GM21786 (cell line): ENCODE results near the gene EXOC7.
"Not testable (repeated sequence)": the region's sequence is repeated elsewhere in the genome, so short reads cannot be mapped to it uniquely, and the experiment has no call there.

ENCODE experiments used
- ATAC-seq: cut with Tn5 transposase; IDR thresholded peaks from one replicate; pipeline ENCODE4 v1.9.1; 2021; ENCODE audit not compliant: unreplicated experiment

EXOC7 gene

GRCh38 chr17:76088868-76089576 lies 14.6 kb downstream of the EXOC7 start:
- ATAC-seq, result no peak

- no peak for ATAC-seq
Measured at GRCh38 chr17:76088041-76088867, 15.3 kb downstream of the EXOC7 start.

GRCh38 chr17:76087531-76087930 lies 16.1 kb downstream of the EXOC7 start:
- no peak for ATAC-seq

- ATAC-seq, result no peak
Measured at GRCh38 chr17:76086384-76086783, 17.2 kb downstream of the EXOC7 start.

- no peak for ATAC-seq
Measured at GRCh38 chr17:76085731-76086366, 17.7 kb downstream of the EXOC7 start.

- ATAC-seq, result no peak
Measured at GRCh38 chr17:76085066-76085730, 18.4 kb downstream of the EXOC7 start.

- ATAC-seq, result no peak
Measured at GRCh38 chr17:76083536-76084182, 19.9 kb downstream of the EXOC7 start.

GRCh38 chr17:76082326-76083251 lies 21.0 kb downstream of the EXOC7 start:
- no peak for ATAC-seq

GRCh38 chr17:76081295-76082210 lies 22.0 kb downstream of the EXOC7 start:
- no peak for ATAC-seq

- ATAC-seq, result no peak
Measured at GRCh38 chr17:76080768-76081287, 22.8 kb downstream of the EXOC7 start.

- ATAC-seq, result no peak
Measured at GRCh38 chr17:76079956-76080767, 23.4 kb downstream of the EXOC7 start.

GRCh38 chr17:76079535-76079955 lies 24.0 kb downstream of the EXOC7 start:
- ATAC-seq, result no peak

GRCh38 chr17:76078860-76079534 lies 24.6 kb downstream of the EXOC7 start, which contains the start of gene ZACN:
Gene ZACN (plus strand): TSS chr17:76079182. CDS start chr17:76079265, 83 bp downstream.
- ATAC-seq, result no peak

GRCh38 chr17:76078370-76078769 lies 25.2 kb downstream of the EXOC7 start:
- ATAC-seq, result not testable (repeated sequence)

GRCh38 chr17:76077584-76078110 lies 25.9 kb downstream of the EXOC7 start:
- ATAC-seq, result no peak

- ATAC-seq, result no peak
Measured at GRCh38 chr17:76076765-76077583, 26.6 kb downstream of the EXOC7 start.
